ENCODE measurements around the gene CACNA1C.

CACNA1C gene

DNA sequence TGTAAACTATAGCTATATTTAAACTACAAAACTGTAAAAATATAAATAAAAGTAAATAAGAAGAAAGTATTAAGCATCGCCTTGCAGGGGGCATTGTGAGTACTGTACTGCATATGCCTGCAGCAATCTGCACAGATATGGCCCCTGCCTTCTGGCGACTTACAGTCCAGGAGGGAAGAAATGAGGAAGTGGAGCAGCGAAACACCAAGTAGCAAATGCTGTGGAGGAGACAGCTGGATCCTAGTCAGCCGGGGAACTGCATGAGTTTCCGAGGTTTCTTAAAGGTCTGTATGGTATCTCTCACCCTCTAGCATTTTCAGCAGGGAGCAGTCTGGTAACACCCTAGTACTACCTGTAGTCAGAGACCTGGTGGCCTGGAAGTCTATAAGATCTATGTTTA is 256.9 kb downstream of the CACNA1C start:
- 39% methylated on average over 5 of the region's 5 CpGs for WGBS (ENCODE audit: insufficient coverage)
- CTCF ChIA-PET = interaction anchor here (0.5 to 1.7 kb wide), 6 partner anchors 10 to 279 kb away, joined by 3 to 6 read pairs (median 3); no protein-coding TSS in a partner anchor
- no peaks in the 10 kb centered on the region for H3K36me3 ChIP-seq (ENCODE audit: control insufficient read depth in 4 of 4, insufficient read depth in 4 of 4, low read length in 3 of 4)
- DNase-seq = peak; percentile 15 to 86 (median 80)
- H3K27ac ChIP-seq (ENCODE audit: insufficient read depth in 1 of 2, low read depth in 1 of 2, low read length in 2 of 2, poor library complexity in 1 of 2, severe bottlenecking in 2 of 2) = no peak overlapping the region
- no peak overlapping the region for H3K4me3 ChIP-seq (ENCODE audit: control insufficient read depth in 1 of 7, extremely low read depth in 1 of 7, insufficient read depth in 4 of 7, low read depth in 2 of 7, low read length in 6 of 7)
- POLR2A ChIA-PET = no interaction called here
- H3K27me3 ChIP-seq (replicated peaks in 2 of 5; ENCODE audit: control insufficient read depth in 4 of 5, insufficient read depth in 5 of 5, low read length in 4 of 5) = no peaks in the 10 kb centered on the region
- peaks cover 0 to 35% (median 32%) of the 10 kb centered on the region in 4 experiments for H3K4me1 ChIP-seq (ENCODE audit: control extremely low read depth in 1 of 4, control insufficient read depth in 4 of 4, insufficient read depth in 4 of 4, low read length in 3 of 4)
- peaks cover 0 to 3% (median 0%) of the 10 kb centered on the region in 5 experiments for H3K9me3 ChIP-seq (ENCODE audit: control extremely low read depth in 1 of 5, control insufficient read depth in 4 of 5, insufficient read depth in 2 of 5, low read depth in 1 of 5, low read length in 4 of 5)

DNA sequence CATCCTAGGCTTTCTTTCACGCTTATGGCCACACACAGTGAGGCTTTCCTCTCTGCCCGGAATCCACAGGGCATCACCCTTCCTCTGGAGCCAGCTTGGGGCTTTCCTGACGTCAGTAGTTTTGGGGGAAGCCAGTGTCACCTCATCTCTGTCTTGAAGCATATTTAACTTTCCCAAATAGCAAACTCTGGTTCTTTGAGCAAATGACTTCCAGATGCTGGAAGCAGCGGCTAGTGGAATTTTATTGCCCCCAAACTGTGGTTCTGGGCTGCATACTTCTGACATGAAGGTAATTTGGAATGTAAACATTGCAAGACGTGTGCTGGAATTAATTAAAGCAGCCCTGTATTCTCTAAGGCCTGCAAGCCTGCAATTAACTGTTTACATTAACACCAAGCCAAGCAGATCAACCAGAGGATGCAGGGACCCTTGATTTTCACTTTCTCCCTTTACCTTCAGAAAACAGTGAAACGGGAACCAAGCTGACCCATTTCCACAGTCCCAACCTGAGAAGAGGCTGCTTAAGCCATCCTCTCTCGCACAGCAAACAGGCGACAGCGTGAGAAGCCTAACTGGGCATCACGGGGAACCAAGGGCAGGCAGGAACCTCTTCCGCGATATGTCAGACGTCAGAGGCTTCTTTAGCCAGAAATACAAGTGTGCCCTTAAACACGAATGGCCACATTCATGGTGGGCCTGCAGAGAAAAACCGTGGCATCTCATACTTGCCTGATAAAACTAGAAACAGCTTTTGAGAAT is 258.4 kb downstream of the CACNA1C start:
- 93% methylated on average over 13 of the region's 15 CpGs for WGBS (ENCODE audit: insufficient coverage)

DNA sequence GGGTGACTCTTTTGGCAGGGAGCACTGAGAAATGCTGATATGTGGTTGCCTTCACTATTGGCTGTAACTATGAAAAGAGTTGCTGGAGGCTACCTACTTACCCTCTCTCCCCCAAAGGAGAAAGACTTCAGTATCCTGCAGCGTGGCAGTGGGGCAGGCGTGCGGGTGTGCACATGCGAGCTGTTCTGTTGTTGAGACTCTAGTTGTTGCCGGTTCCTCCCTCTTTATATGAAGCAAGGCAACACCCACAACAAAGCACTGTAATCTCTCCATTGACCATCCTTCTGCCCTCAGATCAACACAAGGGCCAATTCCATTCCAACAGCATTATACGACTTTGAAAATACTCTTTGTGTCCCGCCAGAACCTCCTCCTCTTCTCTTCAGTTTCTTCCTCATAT is 259.4 kb downstream of the CACNA1C start:
- Histone ChIP-seq H3K9me3 (ENCODE audit: control extremely low read depth in 1 of 5, control insufficient read depth in 4 of 5, insufficient read depth in 2 of 5, low read depth in 1 of 5, low read length in 4 of 5) (peaks cover 0 to 3% (median 0%) of the 10 kb centered on the region in 5 experiments), H3K36me3 (ENCODE audit: control insufficient read depth in 4 of 4, insufficient read depth in 4 of 4, low read length in 3 of 4) (no peaks in the 10 kb centered on the region), H3K4me3 (ENCODE audit: control insufficient read depth in 1 of 7, extremely low read depth in 1 of 7, insufficient read depth in 4 of 7, low read depth in 2 of 7, low read length in 6 of 7) (no peak overlapping the region), H3K27ac (ENCODE audit: insufficient read depth in 1 of 2, low read depth in 1 of 2, low read length in 2 of 2, poor library complexity in 1 of 2, severe bottlenecking in 2 of 2) (no peak overlapping the region), H3K4me1 (ENCODE audit: control extremely low read depth in 1 of 4, control insufficient read depth in 4 of 4, insufficient read depth in 4 of 4, low read length in 3 of 4) (peaks cover 0 to 11% (median 9%) of the 10 kb centered on the region in 4 experiments), H3K27me3 (replicated peaks in 2 of 5; ENCODE audit: control insufficient read depth in 4 of 5, insufficient read depth in 5 of 5, low read length in 4 of 5) (no peaks in the 10 kb centered on the region)
- POLR2A ChIA-PET = no interaction called here
- DNase-seq = no peak
- WGBS (ENCODE audit: insufficient coverage) = 100% methylated on average over 5 of the region's 7 CpGs
- CTCF ChIA-PET = interaction anchor here (1.4 kb wide), 1 partner anchor 9 kb away, joined by 6 read pairs; no protein-coding TSS in a partner anchor

More for the DNA sequence above, 258.4 kb downstream of the CACNA1C start:
- no peaks in the 10 kb centered on the region for H3K36me3 ChIP-seq (ENCODE audit: control insufficient read depth in 4 of 4, insufficient read depth in 4 of 4, low read length in 3 of 4)
- H3K4me3 ChIP-seq (ENCODE audit: control insufficient read depth in 1 of 7, extremely low read depth in 1 of 7, insufficient read depth in 4 of 7, low read depth in 2 of 7, low read length in 6 of 7) = no peak overlapping the region
- H3K4me1 ChIP-seq (ENCODE audit: control extremely low read depth in 1 of 4, control insufficient read depth in 4 of 4, insufficient read depth in 4 of 4, low read length in 3 of 4) = peaks cover 0 to 20% (median 18%) of the 10 kb centered on the region in 4 experiments
- no peak for DNase-seq
- H3K27me3 ChIP-seq (replicated peaks in 2 of 5; ENCODE audit: control insufficient read depth in 4 of 5, insufficient read depth in 5 of 5, low read length in 4 of 5) = no peaks in the 10 kb centered on the region
- H3K27ac ChIP-seq (ENCODE audit: insufficient read depth in 1 of 2, low read depth in 1 of 2, low read length in 2 of 2, poor library complexity in 1 of 2, severe bottlenecking in 2 of 2) = no peak overlapping the region
- ChIA-PET POLR2A (no interaction called here), CTCF (interaction anchor here (1.4 to 1.5 kb wide), 2 partner anchors 10 to 277 kb away, joined by 3 to 6 read pairs; no protein-coding TSS in a partner anchor)
- H3K9me3 ChIP-seq (ENCODE audit: control extremely low read depth in 1 of 5, control insufficient read depth in 4 of 5, insufficient read depth in 2 of 5, low read depth in 1 of 5, low read length in 4 of 5) = peaks cover 0 to 3% (median 0%) of the 10 kb centered on the region in 5 experiments

DNA sequence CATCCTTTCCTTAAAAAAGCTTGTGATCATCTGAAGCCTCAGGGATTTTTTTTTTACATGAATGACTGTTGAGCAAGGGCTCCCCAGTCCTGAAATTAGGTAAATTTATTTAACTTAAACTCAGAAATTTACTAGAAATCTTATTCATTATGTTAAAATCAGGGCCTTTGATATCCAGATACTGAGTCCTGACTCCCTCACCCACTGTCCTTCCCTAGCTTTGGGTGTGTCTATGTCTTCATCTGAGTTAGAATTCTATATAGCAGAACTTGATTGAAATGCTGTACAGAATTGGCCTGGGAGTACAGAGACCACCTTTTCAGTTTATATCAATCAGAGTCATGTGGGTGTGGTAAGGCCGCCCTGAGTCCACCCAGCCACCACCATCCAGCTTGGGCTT is 260.0 kb downstream of the CACNA1C start:
- Histone ChIP-seq H3K27ac (ENCODE audit: insufficient read depth in 1 of 2, low read depth in 1 of 2, low read length in 2 of 2, poor library complexity in 1 of 2, severe bottlenecking in 2 of 2) (no peak overlapping the region), H3K4me1 (ENCODE audit: control extremely low read depth in 1 of 4, control insufficient read depth in 4 of 4, insufficient read depth in 4 of 4, low read length in 3 of 4) (peaks cover 0 to 6% (median 3%) of the 10 kb centered on the region in 4 experiments), H3K4me3 (ENCODE audit: control insufficient read depth in 1 of 7, extremely low read depth in 1 of 7, insufficient read depth in 4 of 7, low read depth in 2 of 7, low read length in 6 of 7) (no peak overlapping the region), H3K27me3 (replicated peaks in 2 of 5; ENCODE audit: control insufficient read depth in 4 of 5, insufficient read depth in 5 of 5, low read length in 4 of 5) (no peaks in the 10 kb centered on the region), H3K9me3 (ENCODE audit: control extremely low read depth in 1 of 5, control insufficient read depth in 4 of 5, insufficient read depth in 2 of 5, low read depth in 1 of 5, low read length in 4 of 5) (peaks cover 0 to 3% (median 0%) of the 10 kb centered on the region in 5 experiments), H3K36me3 (ENCODE audit: control insufficient read depth in 4 of 4, insufficient read depth in 4 of 4, low read length in 3 of 4) (no peaks in the 10 kb centered on the region)
- DNase-seq = no peak
- CTCF ChIA-PET = interaction anchor here (0.9 to 1.4 kb wide), 2 partner anchors 8 to 12 kb away, joined by 3 to 6 read pairs; no protein-coding TSS in a partner anchor
- WGBS (ENCODE audit: insufficient coverage) = 100% methylated on average over 1 of the region's 1 CpG
- POLR2A ChIA-PET = no interaction called here

DNA sequence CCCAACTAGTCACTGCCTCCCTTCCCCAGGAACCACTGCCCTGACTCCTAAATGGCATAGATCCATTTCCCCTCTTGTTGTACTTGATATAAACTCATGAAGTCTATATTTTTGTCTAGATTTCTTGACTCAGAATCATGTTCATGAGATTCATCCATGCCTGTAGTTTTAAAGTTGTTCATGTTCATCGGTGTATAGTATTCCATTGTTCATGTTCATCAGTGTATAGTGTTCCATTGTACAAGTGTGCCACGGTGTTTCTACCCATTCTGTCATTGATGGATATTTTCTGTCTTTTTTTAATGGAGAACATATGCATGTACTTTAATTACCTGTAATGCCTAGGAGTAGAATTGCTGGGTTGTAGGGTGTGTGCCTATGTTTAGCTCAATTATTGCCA is 261.7 kb downstream of the CACNA1C start:
- no peak overlapping the region for H3K27ac ChIP-seq (ENCODE audit: insufficient read depth in 1 of 2, low read depth in 1 of 2, low read length in 2 of 2, poor library complexity in 1 of 2, severe bottlenecking in 2 of 2)
- H3K9me3 ChIP-seq (ENCODE audit: control extremely low read depth in 1 of 5, control insufficient read depth in 4 of 5, insufficient read depth in 2 of 5, low read depth in 1 of 5, low read length in 4 of 5) = peaks cover 0 to 3% (median 0%) of the 10 kb centered on the region in 5 experiments
- ChIA-PET POLR2A (no interaction called here), CTCF (interaction anchor here (0.9 to 1.4 kb wide), 2 partner anchors 20 to 31 kb away, joined by 3 to 4 read pairs; no protein-coding TSS in a partner anchor)
- H3K4me3 ChIP-seq (ENCODE audit: control insufficient read depth in 1 of 7, extremely low read depth in 1 of 7, insufficient read depth in 4 of 7, low read depth in 2 of 7, low read length in 6 of 7) = no peak overlapping the region
- H3K4me1 ChIP-seq (ENCODE audit: control extremely low read depth in 1 of 4, control insufficient read depth in 4 of 4, insufficient read depth in 4 of 4, low read length in 3 of 4) = peaks cover 0 to 6% (median 2%) of the 10 kb centered on the region in 4 experiments
- WGBS (ENCODE audit: insufficient coverage) = 100% methylated on average over 1 of the region's 2 CpGs
- H3K27me3 ChIP-seq (replicated peaks in 2 of 5; ENCODE audit: control insufficient read depth in 4 of 5, insufficient read depth in 5 of 5, low read length in 4 of 5) = no peaks in the 10 kb centered on the region
- DNase-seq = no peak
- H3K36me3 ChIP-seq (ENCODE audit: control insufficient read depth in 4 of 4, insufficient read depth in 4 of 4, low read length in 3 of 4) = no peaks in the 10 kb centered on the region

DNA sequence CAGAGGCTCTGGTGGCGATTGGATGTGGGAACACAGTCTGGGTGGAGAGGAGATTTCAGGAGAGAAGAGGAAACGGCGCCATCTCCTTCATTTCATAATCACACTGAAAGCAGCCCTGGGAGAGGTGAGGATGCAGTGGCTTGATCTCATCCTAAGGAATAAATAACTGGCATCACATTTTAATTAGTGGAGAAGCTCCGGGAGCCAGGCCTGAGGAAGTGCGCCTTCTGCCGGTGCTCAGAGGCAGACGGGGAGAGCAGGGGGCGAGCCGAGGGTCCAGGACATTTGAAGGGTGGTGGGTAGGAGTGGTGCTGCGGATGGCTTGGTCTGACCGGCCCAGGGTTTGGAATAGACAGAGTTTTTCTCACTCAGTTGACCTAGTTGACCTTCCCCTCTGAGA is 265.0 kb downstream of the CACNA1C start:
- peaks cover 0 to 8% (median 3%) of the 10 kb centered on the region in 4 experiments for H3K4me1 ChIP-seq (ENCODE audit: control extremely low read depth in 1 of 4, control insufficient read depth in 4 of 4, insufficient read depth in 4 of 4, low read length in 3 of 4)
- no peak overlapping the region for H3K4me3 ChIP-seq (ENCODE audit: control insufficient read depth in 1 of 7, extremely low read depth in 1 of 7, insufficient read depth in 4 of 7, low read depth in 2 of 7, low read length in 6 of 7)
- H3K36me3 ChIP-seq (ENCODE audit: control insufficient read depth in 4 of 4, insufficient read depth in 4 of 4, low read length in 3 of 4) = no peaks in the 10 kb centered on the region
- H3K27me3 ChIP-seq (replicated peaks in 2 of 5; ENCODE audit: control insufficient read depth in 4 of 5, insufficient read depth in 5 of 5, low read length in 4 of 5) = no peaks in the 10 kb centered on the region
- CTCF ChIA-PET = no interaction called here
- WGBS (ENCODE audit: insufficient coverage) = 97% methylated on average over 8 of the region's 11 CpGs
- H3K9me3 ChIP-seq (ENCODE audit: control extremely low read depth in 1 of 5, control insufficient read depth in 4 of 5, insufficient read depth in 2 of 5, low read depth in 1 of 5, low read length in 4 of 5) = peaks cover 0 to 3% (median 0%) of the 10 kb centered on the region in 5 experiments
- no peak overlapping the region for H3K27ac ChIP-seq (ENCODE audit: insufficient read depth in 1 of 2, low read depth in 1 of 2, low read length in 2 of 2, poor library complexity in 1 of 2, severe bottlenecking in 2 of 2)
- POLR2A ChIA-PET = no interaction called here
- DNase-seq = no peak

DNA sequence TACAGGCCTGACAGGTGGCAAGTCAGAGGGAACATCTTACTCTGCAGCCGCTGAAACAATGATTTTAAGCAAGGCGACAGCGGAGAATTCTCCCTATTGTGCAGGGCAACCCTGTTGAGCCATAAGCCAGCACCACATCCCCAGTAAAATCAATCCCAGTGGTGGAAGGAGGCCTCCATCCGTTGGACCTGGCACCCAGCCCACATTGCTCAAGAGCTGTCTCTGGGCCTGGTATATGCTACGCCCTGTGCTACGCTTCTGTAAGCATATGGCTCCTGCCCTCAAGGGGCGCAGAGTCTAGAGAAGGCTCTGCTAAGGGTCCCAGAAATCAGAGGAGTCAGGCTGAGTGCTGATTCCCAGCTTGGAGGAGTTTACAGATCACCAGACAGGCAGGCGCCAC is 265.5 kb downstream of the CACNA1C start:
- no peak for DNase-seq
- ChIA-PET CTCF (no interaction called here), POLR2A (no interaction called here)
- peaks cover 0 to 12% (median 8%) of the 10 kb centered on the region in 4 experiments for H3K4me1 ChIP-seq (ENCODE audit: control extremely low read depth in 1 of 4, control insufficient read depth in 4 of 4, insufficient read depth in 4 of 4, low read length in 3 of 4)
- H3K4me3 ChIP-seq (ENCODE audit: control insufficient read depth in 1 of 7, extremely low read depth in 1 of 7, insufficient read depth in 4 of 7, low read depth in 2 of 7, low read length in 6 of 7) = no peak overlapping the region
- no peaks in the 10 kb centered on the region for H3K27me3 ChIP-seq (replicated peaks in 2 of 5; ENCODE audit: control insufficient read depth in 4 of 5, insufficient read depth in 5 of 5, low read length in 4 of 5)
- no peak overlapping the region for H3K27ac ChIP-seq (ENCODE audit: insufficient read depth in 1 of 2, low read depth in 1 of 2, low read length in 2 of 2, poor library complexity in 1 of 2, severe bottlenecking in 2 of 2)
- H3K36me3 ChIP-seq (ENCODE audit: control insufficient read depth in 4 of 4, insufficient read depth in 4 of 4, low read length in 3 of 4) = no peaks in the 10 kb centered on the region
- peaks cover 0 to 3% (median 0%) of the 10 kb centered on the region in 5 experiments for H3K9me3 ChIP-seq (ENCODE audit: control extremely low read depth in 1 of 5, control insufficient read depth in 4 of 5, insufficient read depth in 2 of 5, low read depth in 1 of 5, low read length in 4 of 5)
- WGBS (ENCODE audit: insufficient coverage) = 97% methylated on average over 7 of the region's 8 CpGs

All from common myeloid progenitor, CD34-positive (primary cell).